ENCODE results near the gene ANKRD44.

Gene ANKRD44

GRCh38 chr2:196939371-196939770 is 371.2 kb downstream of the ANKRD44 start:
- in situ Hi-C loops (cut with MboI; ENCODE audit: low sequenced_read_pairs), result no loop called here

All from HL-60/S4 treated with phorbol 12-myristate 13-acetate at 8.2 ng/mL for 4 days and 3 days (cell line).